IMR-90 (cell line): Measurements from ENCODE around the gene ZKSCAN5.

Experiments
- CEBPB ChIP-seq: IDR thresholded peaks from 2 replicates; pipeline ENCODE4 v1.6.1; 2012; ENCODE audit warnings: low read depth, low read length, improper control_type of control experiment
- ELK1 ChIP-seq: fragments of 150-350 bp; IDR thresholded peaks from 2 replicates; pipeline ENCODE4 v1.6.1; 2016; ENCODE audit warnings: low read depth, mild to moderate bottlenecking, low read length, moderate library complexity, borderline replicate concordance
- MAZ ChIP-seq: IDR thresholded peaks from 2 replicates; pipeline ENCODE4 v1.6.1; 2012; ENCODE audit warnings: low read depth, mild to moderate bottlenecking, low read length, improper control_type of control experiment, moderate library complexity, borderline replicate concordance
- POLR2A ChIP-seq: IDR thresholded peaks from 2 replicates; pipeline ENCODE4 v1.6.1; 2012; ENCODE audit warnings: mild to moderate bottlenecking, low read depth, low read length
- RAD21 ChIP-seq: IDR thresholded peaks from 2 replicates; pipeline ENCODE4 v1.6.1; 2012; ENCODE audit warnings: low read length, improper control_type of control experiment
- RFX5 ChIP-seq: IDR thresholded peaks from 2 replicates; pipeline ENCODE4 v1.8.0; 2012; ENCODE audit warnings: low read depth, mild to moderate bottlenecking, low read length, moderate library complexity
- SMC3 ChIP-seq: fragments of 150-350 bp; IDR thresholded peaks from 2 replicates; pipeline ENCODE4 v1.6.1; 2016; ENCODE audit warnings: low read depth, mild to moderate bottlenecking, antibody characterized with exemption, low read length, moderate library complexity
- TF ChIP-seq, protein P1 (sequence below): conservative IDR thresholded peaks from 2 replicates; pipeline ENCODE4 v1.5.1; 2012; ENCODE audit warnings: mild to moderate bottlenecking, low read depth, low read length, improper control_type of control experiment

GRCh38 chr7:99504603-99505323 lies at the start of gene ZKSCAN5:
- TF ChIP-seq, protein P1, sequence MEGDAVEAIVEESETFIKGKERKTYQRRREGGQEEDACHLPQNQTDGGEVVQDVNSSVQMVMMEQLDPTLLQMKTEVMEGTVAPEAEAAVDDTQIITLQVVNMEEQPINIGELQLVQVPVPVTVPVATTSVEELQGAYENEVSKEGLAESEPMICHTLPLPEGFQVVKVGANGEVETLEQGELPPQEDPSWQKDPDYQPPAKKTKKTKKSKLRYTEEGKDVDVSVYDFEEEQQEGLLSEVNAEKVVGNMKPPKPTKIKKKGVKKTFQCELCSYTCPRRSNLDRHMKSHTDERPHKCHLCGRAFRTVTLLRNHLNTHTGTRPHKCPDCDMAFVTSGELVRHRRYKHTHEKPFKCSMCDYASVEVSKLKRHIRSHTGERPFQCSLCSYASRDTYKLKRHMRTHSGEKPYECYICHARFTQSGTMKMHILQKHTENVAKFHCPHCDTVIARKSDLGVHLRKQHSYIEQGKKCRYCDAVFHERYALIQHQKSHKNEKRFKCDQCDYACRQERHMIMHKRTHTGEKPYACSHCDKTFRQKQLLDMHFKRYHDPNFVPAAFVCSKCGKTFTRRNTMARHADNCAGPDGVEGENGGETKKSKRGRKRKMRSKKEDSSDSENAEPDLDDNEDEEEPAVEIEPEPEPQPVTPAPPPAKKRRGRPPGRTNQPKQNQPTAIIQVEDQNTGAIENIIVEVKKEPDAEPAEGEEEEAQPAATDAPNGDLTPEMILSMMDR, result 0 out of 2 replicates have a peak, but pooled peaks have one; percentile 11
- TF ChIP-seq POLR2A (peak; percentile 93), RFX5 (no peak), SMC3 (no peak), ELK1 (peak; percentile 64; the same call in 1 of the 2 replicates), RAD21 (no peak), CEBPB (peak; percentile 65; the same call in 1 of the 2 replicates), MAZ (peak; percentile 65; the same call in 1 of the 2 replicates)
